SU-DHL-6 (cell line): Measurements from ENCODE around the gene TRMT2B.
"Not testable (repeated sequence)": the region's sequence is repeated elsewhere in the genome, so short reads cannot be mapped to it uniquely, and the experiment has no call there.

ENCODE experiments used
- H2AFZ ChIP-seq: fragments of 200-600 bp; sonication (generic); 2 replicates; pipeline ENCODE4 v1.6.1; 2014; ENCODE audit warnings: low read depth, mild to moderate bottlenecking, moderate library complexity, mixed read lengths, antibody characterized with exemption, low read length; ENCODE audit not compliant: severe bottlenecking
- H3F3A ChIP-seq: fragments of 200-600 bp; shearing (Covaris generic); 2 replicates; pipeline ENCODE4 v1.6.0; 2016; ENCODE audit warnings: antibody characterized with exemption, mild to moderate bottlenecking; ENCODE audit not compliant: insufficient read depth
- H3K27ac ChIP-seq: fragments of 200-600 bp; sonication (generic); 2 replicates; pipeline ENCODE4 v1.5.1; 2016; ENCODE audit warnings: low read depth, mild to moderate bottlenecking, low read length, moderate library complexity, mixed read lengths
- H3K27me3 ChIP-seq: fragments of 200-600 bp; sonication (generic), shearing (Covaris generic); 2 replicates; pipeline ENCODE4 v1.6.0; 2014; ENCODE audit warnings: mild to moderate bottlenecking, low read length
- H3K36me3 ChIP-seq: fragments of 200-600 bp; sonication (generic); 2 replicates; pipeline ENCODE4 v1.6.1; 2014; ENCODE audit warnings: mild to moderate bottlenecking, low read length, mixed read lengths
- H3K4me2 ChIP-seq: fragments of 300-600, 200-600 bp; shearing (Covaris generic), sonication (generic); 2 replicates; pipeline ENCODE4 v1.6.0; 2014; ENCODE audit warnings: low read length, low read depth, mild to moderate bottlenecking; ENCODE audit not compliant: poor library complexity, severe bottlenecking
- H3K4me3 ChIP-seq: fragments of 200-600 bp; sonication (generic); 2 replicates; pipeline ENCODE4 v1.5.1; 2014; ENCODE audit warnings: antibody characterized with exemption, low read length, mild to moderate bottlenecking, mixed read lengths; ENCODE audit not compliant: insufficient read depth, poor library complexity, severe bottlenecking
- H3K79me2 ChIP-seq: fragments of 200-600 bp; sonication (generic); 2 replicates; pipeline ENCODE4 v1.6.1; 2014; ENCODE audit warnings: mild to moderate bottlenecking, low read length, moderate library complexity; ENCODE audit not compliant: insufficient read depth
- H3K9ac ChIP-seq: fragments of 200-600 bp; sonication (generic); 2 replicates; pipeline ENCODE4 v1.7.0; 2014; ENCODE audit warnings: mild to moderate bottlenecking, low read length
- H3K9me2 ChIP-seq: fragments of 200-600 bp; sonication (generic); replicated peaks from 2 replicates; pipeline ENCODE4 v1.6.1; 2014; ENCODE audit warnings: low read length; ENCODE audit not compliant: insufficient read depth
- H3K9me3 ChIP-seq: fragments of 200-600 bp; sonication (generic); 2 replicates; pipeline ENCODE4 v1.6.1; 2014; ENCODE audit warnings: low read length, mixed read lengths; ENCODE audit not compliant: insufficient read depth
- H4K20me1 ChIP-seq: fragments of 200-600 bp; sonication (generic); 2 replicates; pipeline ENCODE4 v1.6.1; 2014; ENCODE audit warnings: low read depth, mild to moderate bottlenecking, antibody characterized with exemption, low read length, moderate library complexity, mixed read lengths
- CTCF ChIP-seq: fragments of 200-600 bp; sonication (generic); IDR thresholded peaks from one replicate; pipeline ENCODE4 v1.5.1; 2017; ENCODE audit warnings: antibody characterized with exemption, mild to moderate bottlenecking, low read length, moderate library complexity; ENCODE audit not compliant: insufficient read depth, poor library complexity, severe bottlenecking
- EZH2phosphoT487 ChIP-seq: fragments of 200-600 bp; sonication (generic), shearing (Covaris generic); conservative IDR thresholded peaks from 2 replicates; pipeline ENCODE4 v1.6.1; 2018; ENCODE audit warnings: mild to moderate bottlenecking, antibody characterized with exemption, low read length, moderate library complexity, mixed read lengths

TRMT2B gene

GRCh38 chrX:101057093-101057714 is 5.3 kb upstream of the TRMT2B start:
- Histone ChIP-seq H3K4me2 (no peak overlapping the region), H3K9me3 (no peaks in the 10 kb centered on the region), H3K27ac (no peak overlapping the region), H3K79me2 (no peaks in the 10 kb centered on the region), H3K36me3 (no peaks in the 10 kb centered on the region), H3K9ac (no peak overlapping the region), H4K20me1 (no peaks in the 10 kb centered on the region), H3F3A (no peaks in the 10 kb centered on the region), H3K4me3 (no peak overlapping the region), H2AFZ (no peak overlapping the region), H3K9me2 (no peaks in the 10 kb centered on the region), H3K27me3 (no peaks in the 10 kb centered on the region)
- TF ChIP-seq CTCF, result no peak
- TF ChIP-seq EZH2phosphoT487, result no peak

- H2AFZ ChIP-seq, H3K27ac ChIP-seq, H3K27me3 ChIP-seq, H3K4me3 ChIP-seq, H4K20me1 ChIP-seq, H3K9me3 ChIP-seq, H3K4me2 ChIP-seq, H3F3A ChIP-seq, H3K36me3 ChIP-seq, H3K79me2 ChIP-seq, H3K9me2 ChIP-seq, H3K9ac ChIP-seq: not testable (repeated sequence)
Observed at GRCh38 chrX:101056551-101056950, 4.6 kb upstream of the TRMT2B start.

GRCh38 chrX:101051153-101051548 is 760 bp downstream of the TRMT2B start:
- Histone ChIP-seq H2AFZ (peak overlapping the region; percentile 82), H3K9me2 (no peaks in the 10 kb centered on the region), H3F3A (no peaks in the 10 kb centered on the region), H4K20me1 (no peaks in the 10 kb centered on the region), H3K9ac (peak overlapping the region; percentile 91), H3K79me2 (peaks cover 19% of the 10 kb centered on the region), H3K27ac (peak overlapping the region; percentile 80), H3K36me3 (no peaks in the 10 kb centered on the region), H3K4me2 (peak overlapping the region; percentile 84), H3K9me3 (no peaks in the 10 kb centered on the region), H3K27me3 (no peaks in the 10 kb centered on the region), H3K4me3 (peak overlapping the region; percentile 89)
- TF ChIP-seq EZH2phosphoT487 (no peak), CTCF (no peak)

- H3K36me3 ChIP-seq, result no peaks in the 10 kb centered on the region
- H3K9me3 ChIP-seq, result no peaks in the 10 kb centered on the region
- no peaks in the 10 kb centered on the region for H3F3A ChIP-seq
- no peaks in the 10 kb centered on the region for H4K20me1 ChIP-seq
- no peaks in the 10 kb centered on the region for H3K9me2 ChIP-seq
- H3K27ac ChIP-seq, result no peak overlapping the region
- H3K4me2 ChIP-seq, result no peak overlapping the region
- H3K27me3 ChIP-seq, result no peaks in the 10 kb centered on the region
- no peaks in the 10 kb centered on the region for H3K79me2 ChIP-seq
- no peak overlapping the region for H2AFZ ChIP-seq
- H3K9ac ChIP-seq, result no peak overlapping the region
- no peak overlapping the region for H3K4me3 ChIP-seq
- TF ChIP-seq EZH2phosphoT487 (no peak), CTCF (no peak)
Observed at GRCh38 chrX:101040197-101040596, 11.7 kb downstream of the TRMT2B start.
